Panc1 (cell line): ENCODE measurements around the gene LIX1L. TPM values are rescaled to one million over a fixed set of nuclear protein-coding genes. Genes with fewer than 3 reads are reported as not detected.
A peak's percentile ranks its signal among the peaks of the same experiment; 100 is the strongest.

Experiments used
- ATAC-seq: fragments of 200-7000 bp; cut with Tn5 transposase; 2 replicates; pipeline ENCODE4 v1.9.1; 2020; ENCODE audit warnings: mild to moderate bottlenecking, moderate library complexity
- BruUV-seq: library from RNA; stranded (reverse); fragments of 400-500 nt; replicated peaks from 2 replicates; lab custom pipeline; 2021; lab: Mats Ljungman, UMichigan
- CTCF ChIA-PET: fragments of 300-600 bp; sonication (Branson Sonifier 250); formaldehyde crosslinking; loops from one replicate; lab custom pipeline; 2022; ENCODE audit warnings: antibody characterized with exemption; lab: Charles Lee
- POLR2A ChIA-PET: fragments of 300-600 bp; sonication (Branson Sonifier 250); formaldehyde crosslinking; loops from one replicate; lab custom pipeline; 2022; ENCODE audit warnings: antibody characterized with exemption; lab: Charles Lee
- DNase-seq: peaks from one replicate; pipeline ENCODE4 v3.0.0-alpha.2; 2010; ENCODE audit warnings: low read depth, low spot score
- H3K27ac ChIP-seq: 2 replicates; pipeline ENCODE4 v1.5.1; 2011; ENCODE audit warnings: mild to moderate bottlenecking, low read length, inconsistent platforms
- H3K27me3 ChIP-seq: fragments of 200-500 bp; sonication (Bioruptor generic); 2 replicates; pipeline ENCODE4 v1.6.0; 2014; ENCODE audit warnings: low read length, inconsistent platforms; ENCODE audit not compliant: control insufficient read depth, insufficient read depth
- H3K36me3 ChIP-seq: fragments of 200-500 bp; sonication (Bioruptor generic); 2 replicates; pipeline ENCODE4 v1.5.1; 2014; ENCODE audit warnings: inconsistent platforms, mild to moderate bottlenecking, low read length, moderate library complexity; ENCODE audit not compliant: control insufficient read depth, insufficient read depth
- H3K4me1 ChIP-seq: 2 replicates; pipeline ENCODE4 v1.5.1; 2011; ENCODE audit warnings: inconsistent platforms, mild to moderate bottlenecking, low read length, moderate library complexity; ENCODE audit not compliant: control insufficient read depth, insufficient read depth
- H3K4me3 ChIP-seq, 2 experiments: 2 replicates each; pipeline ENCODE4 v1.5.1; 2011 to 2012; ENCODE audit warnings: low read depth in 2 of 2, low read length in 2 of 2, mild to moderate bottlenecking in 2 of 2, inconsistent platforms in 1 of 2, moderate library complexity in 1 of 2
- H3K9me3 ChIP-seq: fragments of 200-500 bp; sonication (Bioruptor generic); 2 replicates; pipeline ENCODE4 v1.5.1; 2014; ENCODE audit warnings: low read depth, mild to moderate bottlenecking, inconsistent platforms, low read length, moderate library complexity; ENCODE audit not compliant: control insufficient read depth, insufficient read depth
- CTCF ChIP-seq: fragments of 450-650 bp; IDR thresholded peaks from 2 replicates; pipeline ENCODE4 v1.5.1; 2017; ENCODE audit warnings: mild to moderate bottlenecking
- POLR2AphosphoS5 ChIP-seq: IDR thresholded peaks from 2 replicates; pipeline ENCODE4 v1.6.1; 2012; ENCODE audit warnings: mild to moderate bottlenecking, low read depth, low read length, moderate library complexity
- REST ChIP-seq, 2 experiments: IDR thresholded peaks; 2 replicates each; pipeline ENCODE4 v1.6.1; 2011 to 2012; ENCODE audit warnings: low read depth in 2 of 2, control low read depth in 1 of 2, low read length in 1 of 2, mild to moderate bottlenecking in 1 of 2, moderate library complexity in 1 of 2; ENCODE audit not compliant: insufficient read depth in 1 of 2
- SIN3A ChIP-seq: IDR thresholded peaks from 2 replicates; pipeline ENCODE4 v1.6.1; 2012; ENCODE audit warnings: low read depth, mild to moderate bottlenecking, low read length, moderate library complexity, borderline replicate concordance; ENCODE audit not compliant: insufficient read depth
- TCF7L2 ChIP-seq: IDR thresholded peaks from 2 replicates; pipeline ENCODE4 v1.6.1; 2011; ENCODE audit warnings: mild to moderate bottlenecking, low read depth, low read length, inconsistent platforms
- in situ Hi-C: cut with HindIII; loops from 2 replicates; pipeline ENCODE4 v1.10.0; 2016; ENCODE audit warnings: low sequenced_read_pairs, low pct_unique_long_range_greater_than_20kb
- intact Hi-C: fragments of 100-400 bp; cut with micrococcal nuclease; formaldehyde crosslinking; loops from one replicate; pipeline ENCODE4 v1.10.0; 2022; ENCODE audit not compliant: unreplicated experiment
- total RNA-seq: library from RNA; stranded (reverse); gene quantifications from one replicate; pipeline ENCODE4 v1.2.1, GENCODE V29; 2021; ENCODE audit not compliant: unreplicated experiment

The LIX1L gene
- total RNA-seq, 1 experiment from 2014 or later: 23.3 TPM

- no peak for TF ChIP-seq TCF7L2
- TF ChIP-seq POLR2AphosphoS5: 0 out of 2 replicates have a peak, but pooled peaks have one; percentile 23
- H3K4me3 ChIP-seq: peak overlapping the region; percentile 92 to 94
- intact Hi-C loops: loop anchor here (10.0 kb wide), 1 partner anchor 64 kb away; the partner anchor contains the start of gene PIAS3
- in situ Hi-C loops: no loop called here
- POLR2A ChIA-PET: interaction anchor here (0.6 to 2.2 kb wide), 3 partner anchors 8 to 110 kb away, joined by 3 to 9 read pairs (median 6); partner anchors contain the start of gene RBM8A
- H3K27me3 ChIP-seq: no peaks in the 10 kb centered on the region
- peaks cover 11% of the 10 kb centered on the region for H3K36me3 ChIP-seq
- peak overlapping the region; percentile 93 for H3K27ac ChIP-seq
- ATAC-seq: peak; percentile 93
- no TSS peak for BruUV-seq
- no peaks in the 10 kb centered on the region for H3K9me3 ChIP-seq
- DNase-seq: no peak
- peaks cover 19% of the 10 kb centered on the region for H3K4me1 ChIP-seq
- CTCF ChIA-PET: interaction anchor here (0.6 to 1.4 kb wide), 3 partner anchors 12 to 95 kb away, joined by 3 read pairs; partner anchors contain the start of genes POLR3C and RNF115
Observed at GRCh38 chr1:145918992-145919939, 38.6 kb downstream of the LIX1L start.

GRCh38 chr1:145918144-145918991 is 39.4 kb downstream of the LIX1L start, which contains the start of gene PEX11B:
Gene PEX11B (minus strand): TSS chr1:145918717. CDS start chr1:145918688, 29 bp downstream.
- H3K36me3 ChIP-seq: peaks cover 10% of the 10 kb centered on the region
- DNase-seq: peak; percentile 78
- TF ChIP-seq TCF7L2: no peak
- TF ChIP-seq SIN3A: 0 out of 2 replicates have a peak, but pooled peaks have one; percentile 62
- peak; percentile 65; the same call in 1 of the 2 replicates for TF ChIP-seq POLR2AphosphoS5
- no peak for TF ChIP-seq CTCF
- TF ChIP-seq REST (IDR thresholded peaks at IDR 0.05; ENCODE audit: insufficient read depth in 1 of 2, low read depth in 2 of 2, low read length in 1 of 2): no peak
- in situ Hi-C loops: no loop called here
- no peaks in the 10 kb centered on the region for H3K27me3 ChIP-seq
- peak; percentile 91 for ATAC-seq
- POLR2A ChIA-PET: interaction anchor here (0.6 to 2.2 kb wide), 2 partner anchors 9 to 27 kb away, joined by 3 to 9 read pairs; partner anchors contain the start of gene RBM8A
- H3K9me3 ChIP-seq: no peaks in the 10 kb centered on the region
- peak within 1 kb of the TSS; percentile 93 for H3K27ac ChIP-seq
- H3K4me1 ChIP-seq: peaks cover 18% of the 10 kb centered on the region
- intact Hi-C loops: loop anchor here (10.0 kb wide), 1 partner anchor 64 kb away; the partner anchor contains the start of gene PIAS3
- CTCF ChIA-PET: interaction anchor here (0.6 to 1.4 kb wide), 4 partner anchors 11 to 95 kb away, joined by 3 to 4 read pairs (median 3); partner anchors contain the start of genes POLR3C and RNF115
- no TSS peak for BruUV-seq
- H3K4me3 ChIP-seq: peak within 1 kb of the TSS; percentile 92 to 94
